Measurements from ENCODE around the gene TSPAN5. TPM values are rescaled to one million over a fixed set of nuclear protein-coding genes. Genes with fewer than 3 reads are reported as not detected.

The TSPAN5 gene
- total and polyA plus RNA-seq, 3 experiments from 2014 or later = 15.9 to 29.7 (median 16.7) TPM

- Histone ChIP-seq H3K27ac (ENCODE audit: low read depth, low read length) (no peak overlapping the region), H3K4me3 (ENCODE audit: low read length) (no peak overlapping the region), H3K9me3 (ENCODE audit: low read length) (no peaks in the 10 kb centered on the region), H3K4me1 (ENCODE audit: insufficient read depth, low read length) (peaks cover 39% of the 10 kb centered on the region), H3K36me3 (ENCODE audit: insufficient read depth, low read length) (no peaks in the 10 kb centered on the region), H3K27me3 (ENCODE audit: insufficient read depth, low read length, poor library complexity, severe bottlenecking) (no peaks in the 10 kb centered on the region)
- peaks cover 0 to 2% (median 0%) of the 10 kb centered on the region in 3 donors for H3K36me3 Mint-ChIP-seq
- peaks cover 59 to 85% (median 77%) of the 10 kb centered on the region in 3 donors for H3K4me1 Mint-ChIP-seq
- POLR2A ChIA-PET = no interaction called here
- CTCF ChIA-PET = interaction anchor here (1.3 to 1.5 kb wide), 2 partner anchors 8 to 16 kb away, joined by 3 to 4 read pairs; partner anchors contain the start of gene TSPAN5
- H3K4me3 Mint-ChIP-seq = peak overlapping the region in 5 of 7 donors; percentile 15 to 52 (median 22)
- no peaks in the 10 kb centered on the region for H3K27me3 Mint-ChIP-seq
- H3K27ac Mint-ChIP-seq = peak overlapping the region in 4 of 8 donors; percentile 3 to 58 (median 44)
- no peaks in the 10 kb centered on the region for H3K9me3 Mint-ChIP-seq
- no peak for DNase-seq
Measured at GRCh38 chr4:98641906-98642668, 16.3 kb downstream of the TSPAN5 start.

DNA sequence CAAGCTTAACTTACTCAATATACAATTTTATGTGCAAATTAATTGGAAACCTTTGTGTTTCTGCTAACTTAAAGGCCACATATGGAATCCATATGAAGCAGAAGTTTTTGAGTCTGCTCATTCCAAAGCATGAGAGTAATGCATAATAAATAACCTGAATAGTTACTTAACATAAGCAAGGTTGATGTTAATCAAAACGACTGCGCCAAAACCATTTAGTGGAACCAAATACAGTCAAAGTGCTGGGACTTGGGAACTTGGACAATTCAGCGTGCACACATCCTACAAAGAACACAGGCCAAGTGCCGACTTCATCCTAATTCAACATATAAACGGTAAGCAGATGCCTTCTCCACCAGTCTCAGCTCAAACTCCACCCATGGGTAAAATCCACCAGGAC, 17.0 kb downstream of the TSPAN5 start:
- H3K4me1 Mint-ChIP-seq = peaks cover 59 to 84% (median 77%) of the 10 kb centered on the region in 3 donors
- peaks cover 0 to 2% (median 0%) of the 10 kb centered on the region in 3 donors for H3K36me3 Mint-ChIP-seq
- Histone ChIP-seq H3K4me3 (ENCODE audit: low read length) (no peak overlapping the region), H3K27ac (ENCODE audit: low read depth, low read length) (no peak overlapping the region), H3K4me1 (ENCODE audit: insufficient read depth, low read length) (peaks cover 39% of the 10 kb centered on the region), H3K27me3 (ENCODE audit: insufficient read depth, low read length, poor library complexity, severe bottlenecking) (no peaks in the 10 kb centered on the region), H3K36me3 (ENCODE audit: insufficient read depth, low read length) (no peaks in the 10 kb centered on the region), H3K9me3 (ENCODE audit: low read length) (no peaks in the 10 kb centered on the region)
- H3K27ac Mint-ChIP-seq = peak overlapping the region in 3 of 8 donors; percentile 3 to 58 (median 18)
- ChIA-PET POLR2A (no interaction called here), CTCF (interaction anchor here (1.3 to 1.5 kb wide), 2 partner anchors 8 to 17 kb away, joined by 3 to 4 read pairs; partner anchors contain the start of gene TSPAN5)
- H3K9me3 Mint-ChIP-seq = no peaks in the 10 kb centered on the region
- H3K27me3 Mint-ChIP-seq = no peaks in the 10 kb centered on the region
- DNase-seq = no peak
- peak overlapping the region in 4 of 7 donors; percentile 7 to 28 (median 16) for H3K4me3 Mint-ChIP-seq

DNA sequence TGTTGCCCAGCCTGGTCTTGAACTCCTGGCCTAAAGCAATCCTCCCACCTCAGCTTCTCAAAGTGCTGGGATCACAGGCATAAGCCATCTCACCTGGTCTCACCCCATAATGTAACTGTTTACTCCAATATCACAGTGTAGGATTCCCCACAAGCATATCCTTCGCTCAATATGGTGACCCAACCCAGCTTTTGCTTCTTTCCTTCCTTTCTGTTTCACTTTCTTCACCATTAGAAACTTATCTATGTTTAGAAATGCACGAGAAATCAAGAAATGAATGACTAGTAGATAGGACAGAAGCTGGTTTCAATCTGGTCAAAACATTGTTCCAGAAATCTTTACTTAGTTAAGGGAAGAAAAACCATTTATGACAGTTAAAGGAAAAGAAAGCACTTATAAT, 18.9 kb downstream of the TSPAN5 start:
- Mint-ChIP-seq H3K27me3 (no peaks in the 10 kb centered on the region), H3K9me3 (no peaks in the 10 kb centered on the region), H3K4me1 (peaks cover 53 to 68% (median 66%) of the 10 kb centered on the region in 3 donors), H3K36me3 (peaks cover 0 to 2% (median 0%) of the 10 kb centered on the region in 3 donors), H3K4me3 (peak overlapping the region; percentile 64 to 86 (median 82)), H3K27ac (peak overlapping the region; percentile 14 to 92 (median 85))
- Histone ChIP-seq H3K4me3 (ENCODE audit: low read length) (peak overlapping the region; percentile 28), H3K27me3 (ENCODE audit: insufficient read depth, low read length, poor library complexity, severe bottlenecking) (no peaks in the 10 kb centered on the region), H3K27ac (ENCODE audit: low read depth, low read length) (no peak overlapping the region), H3K4me1 (ENCODE audit: insufficient read depth, low read length) (peaks cover 35% of the 10 kb centered on the region), H3K36me3 (ENCODE audit: insufficient read depth, low read length) (no peaks in the 10 kb centered on the region), H3K9me3 (ENCODE audit: low read length) (no peaks in the 10 kb centered on the region)
- ChIA-PET CTCF (interaction anchor here (0.9 to 1.4 kb wide), 2 partner anchors 9 to 15 kb away, joined by 3 to 5 read pairs; no protein-coding TSS in a partner anchor), POLR2A (interaction anchor here (1.1 to 1.4 kb wide), 2 partner anchors 19 to 24 kb away, joined by 3 to 7 read pairs; partner anchors contain the start of gene TSPAN5)
- DNase-seq = peak in 1 of 5 donors; percentile 30

DNA sequence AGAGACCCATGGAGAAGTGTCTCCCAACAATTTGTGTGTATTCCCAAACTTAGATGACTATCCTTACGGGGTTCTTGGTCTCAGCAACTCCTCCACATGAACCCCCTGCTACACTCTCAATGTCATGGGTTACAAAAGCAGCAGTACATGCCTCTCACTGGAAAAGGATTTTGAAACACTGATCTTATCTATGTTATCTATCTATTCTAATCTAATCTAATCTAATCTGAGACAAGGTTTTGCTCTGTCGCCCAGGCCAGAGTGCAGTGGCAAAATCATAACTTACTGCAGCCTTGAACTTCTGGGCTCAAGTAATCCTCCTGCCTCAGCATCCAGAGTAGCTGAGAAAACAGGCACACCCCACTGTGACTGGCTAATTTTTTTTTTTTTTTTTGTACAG, 19.3 kb downstream of the TSPAN5 start:
- H3K36me3 Mint-ChIP-seq = peaks cover 0 to 2% (median 0%) of the 10 kb centered on the region in 3 donors
- no peak overlapping the region for H3K27ac ChIP-seq (ENCODE audit: low read depth, low read length)

GRCh38 chr4:98638661-98639060, 19.8 kb downstream of the TSPAN5 start:
- ChIA-PET CTCF (interaction anchor here (0.9 to 1.4 kb wide), 3 partner anchors 9 to 20 kb away, joined by 3 to 5 read pairs (median 4); partner anchors contain the start of gene TSPAN5), POLR2A (no interaction called here)
- Histone ChIP-seq H3K4me1 (ENCODE audit: insufficient read depth, low read length) (peaks cover 30% of the 10 kb centered on the region), H3K27ac (ENCODE audit: low read depth, low read length) (no peak overlapping the region), H3K9me3 (ENCODE audit: low read length) (no peaks in the 10 kb centered on the region), H3K36me3 (ENCODE audit: insufficient read depth, low read length) (no peaks in the 10 kb centered on the region), H3K4me3 (ENCODE audit: low read length) (no peak overlapping the region), H3K27me3 (ENCODE audit: insufficient read depth, low read length, poor library complexity, severe bottlenecking) (no peaks in the 10 kb centered on the region)
- no peaks in the 10 kb centered on the region for H3K9me3 Mint-ChIP-seq
- peaks cover 0 to 2% (median under 1%) of the 10 kb centered on the region in 3 donors for H3K36me3 Mint-ChIP-seq
- H3K27me3 Mint-ChIP-seq = no peaks in the 10 kb centered on the region
- H3K4me1 Mint-ChIP-seq = peaks cover 47 to 61% (median 58%) of the 10 kb centered on the region in 3 donors
- DNase-seq = no peak
- peak overlapping the region in 6 of 7 donors; percentile 38 to 86 (median 82) for H3K4me3 Mint-ChIP-seq
- peak overlapping the region in 7 of 8 donors; percentile 14 to 92 (median 85) for H3K27ac Mint-ChIP-seq

More for the DNA sequence above, 19.3 kb downstream of the TSPAN5 start:
- no peaks in the 10 kb centered on the region for H3K27me3 Mint-ChIP-seq
- no peaks in the 10 kb centered on the region for H3K9me3 Mint-ChIP-seq
- H3K4me3 Mint-ChIP-seq = peak overlapping the region; percentile 64 to 86 (median 82)
- ChIA-PET POLR2A (interaction anchor here (1.1 to 1.4 kb wide), 2 partner anchors 19 to 24 kb away, joined by 3 to 7 read pairs; partner anchors contain the start of gene TSPAN5), CTCF (interaction anchor here (0.9 to 1.4 kb wide), 2 partner anchors 9 to 15 kb away, joined by 3 to 5 read pairs; no protein-coding TSS in a partner anchor)
- H3K9me3 ChIP-seq (ENCODE audit: low read length) = no peaks in the 10 kb centered on the region
- no peaks in the 10 kb centered on the region for H3K27me3 ChIP-seq (ENCODE audit: insufficient read depth, low read length, poor library complexity, severe bottlenecking)
- H3K36me3 ChIP-seq (ENCODE audit: insufficient read depth, low read length) = no peaks in the 10 kb centered on the region
- peak overlapping the region; percentile 14 to 92 (median 85) for H3K27ac Mint-ChIP-seq
- no peak for DNase-seq
- peak overlapping the region; percentile 28 for H3K4me3 ChIP-seq (ENCODE audit: low read length)
- peaks cover 33% of the 10 kb centered on the region for H3K4me1 ChIP-seq (ENCODE audit: insufficient read depth, low read length)
- H3K4me1 Mint-ChIP-seq = peaks cover 52 to 65% (median 62%) of the 10 kb centered on the region in 3 donors

DNA sequence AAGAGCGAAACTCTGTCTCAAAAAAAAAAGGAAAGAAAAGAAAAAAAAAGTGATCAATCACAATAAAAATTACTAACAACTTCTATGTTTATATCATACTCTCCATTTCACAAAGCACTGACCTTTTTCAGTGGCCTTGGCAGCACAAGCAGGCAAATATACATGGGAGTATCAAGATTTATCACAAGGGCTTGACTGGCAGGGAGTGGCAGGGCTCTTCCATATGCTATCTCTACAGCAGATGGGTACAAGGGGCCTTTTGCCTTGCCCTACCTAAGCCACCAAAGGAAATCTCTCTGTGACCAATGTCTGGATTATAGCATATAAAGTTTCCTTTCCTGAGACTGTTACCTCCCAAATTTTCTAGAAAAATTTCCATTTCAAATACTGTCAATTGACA, 24.4 kb downstream of the TSPAN5 start:
- Mint-ChIP-seq H3K36me3 (peaks cover 0 to 8% (median 6%) of the 10 kb centered on the region in 3 donors), H3K27ac (no peak overlapping the region), H3K4me3 (no peak overlapping the region), H3K9me3 (no peaks in the 10 kb centered on the region), H3K27me3 (no peaks in the 10 kb centered on the region), H3K4me1 (peaks cover 29 to 59% (median 56%) of the 10 kb centered on the region in 3 donors)
- Histone ChIP-seq H3K36me3 (ENCODE audit: insufficient read depth, low read length) (no peaks in the 10 kb centered on the region), H3K9me3 (ENCODE audit: low read length) (no peaks in the 10 kb centered on the region), H3K27ac (ENCODE audit: low read depth, low read length) (no peak overlapping the region), H3K27me3 (ENCODE audit: insufficient read depth, low read length, poor library complexity, severe bottlenecking) (no peaks in the 10 kb centered on the region), H3K4me3 (ENCODE audit: low read length) (no peak overlapping the region), H3K4me1 (ENCODE audit: insufficient read depth, low read length) (peaks cover 5% of the 10 kb centered on the region)
- no peak for DNase-seq
- ChIA-PET POLR2A (no interaction called here), CTCF (no interaction called here)

DNA sequence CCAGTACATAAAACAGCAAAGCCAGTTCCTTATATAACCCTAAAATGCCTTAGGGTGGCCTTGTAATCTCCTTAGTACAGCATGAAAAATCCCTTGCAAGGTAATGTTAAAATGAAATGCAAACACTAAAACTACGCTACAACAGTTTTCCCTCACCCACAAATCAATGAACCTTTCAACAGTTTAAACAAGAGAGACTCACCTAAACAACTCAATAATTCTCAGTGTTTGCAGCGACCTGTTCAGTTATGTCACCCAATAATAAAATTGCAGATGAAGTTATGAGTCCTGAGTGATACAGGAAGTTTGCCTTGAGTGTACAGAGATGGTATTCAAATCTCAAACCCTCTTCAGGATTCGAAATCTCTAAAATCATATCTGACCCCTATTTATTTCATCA, 25.3 kb downstream of the TSPAN5 start:
- Mint-ChIP-seq H3K4me3 (no peak overlapping the region), H3K9me3 (no peaks in the 10 kb centered on the region), H3K27ac (no peak overlapping the region), H3K27me3 (no peaks in the 10 kb centered on the region), H3K36me3 (peaks cover 0 to 8% (median 6%) of the 10 kb centered on the region in 3 donors), H3K4me1 (peaks cover 25 to 55% (median 51%) of the 10 kb centered on the region in 3 donors)
- no peaks in the 10 kb centered on the region for H3K4me1 ChIP-seq (ENCODE audit: insufficient read depth, low read length)
- CTCF ChIA-PET = no interaction called here
- POLR2A ChIA-PET = no interaction called here
- no peaks in the 10 kb centered on the region for H3K9me3 ChIP-seq (ENCODE audit: low read length)
- no peak overlapping the region for H3K27ac ChIP-seq (ENCODE audit: low read depth, low read length)
- no peaks in the 10 kb centered on the region for H3K27me3 ChIP-seq (ENCODE audit: insufficient read depth, low read length, poor library complexity, severe bottlenecking)
- H3K36me3 ChIP-seq (ENCODE audit: insufficient read depth, low read length) = no peaks in the 10 kb centered on the region
- no peak overlapping the region for H3K4me3 ChIP-seq (ENCODE audit: low read length)
- no peak for DNase-seq

DNA sequence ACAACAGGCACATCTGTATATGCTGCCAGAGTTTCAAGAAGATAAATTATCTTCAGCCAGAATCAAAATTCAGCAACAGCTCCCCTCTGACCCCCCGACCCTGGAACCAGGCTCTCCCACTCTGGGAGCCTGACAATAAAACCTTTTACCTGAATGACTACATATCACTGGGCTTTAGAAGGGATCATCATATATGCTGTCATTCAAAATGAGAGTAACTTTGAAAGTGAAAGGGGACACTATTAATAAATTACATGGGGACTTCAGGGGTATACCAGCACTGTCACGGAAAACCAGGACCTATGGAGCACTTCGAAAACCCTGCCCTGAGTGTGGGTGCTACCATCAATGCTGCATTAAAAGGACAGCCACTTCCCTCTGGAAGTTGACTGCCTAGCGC, 26.2 kb downstream of the TSPAN5 start:
- Mint-ChIP-seq H3K27ac (peak overlapping the region in 2 of 8 donors; percentile 57 to 98), H3K4me3 (no peak overlapping the region), H3K36me3 (peaks cover 0 to 10% (median 6%) of the 10 kb centered on the region in 3 donors), H3K4me1 (peaks cover 29 to 59% (median 55%) of the 10 kb centered on the region in 3 donors), H3K9me3 (no peaks in the 10 kb centered on the region), H3K27me3 (no peaks in the 10 kb centered on the region)
- POLR2A ChIA-PET = no interaction called here
- Histone ChIP-seq H3K36me3 (ENCODE audit: insufficient read depth, low read length) (no peaks in the 10 kb centered on the region), H3K9me3 (ENCODE audit: low read length) (no peaks in the 10 kb centered on the region), H3K4me1 (ENCODE audit: insufficient read depth, low read length) (no peaks in the 10 kb centered on the region), H3K27ac (ENCODE audit: low read depth, low read length) (no peak overlapping the region), H3K4me3 (ENCODE audit: low read length) (no peak overlapping the region), H3K27me3 (ENCODE audit: insufficient read depth, low read length, poor library complexity, severe bottlenecking) (no peaks in the 10 kb centered on the region)
- no peak for DNase-seq
- CTCF ChIA-PET = no interaction called here

Measured in CD8-positive, alpha-beta memory T cell (primary cell).